Activated CD8-positive, alpha-beta memory T cell treated with anti-CD3 and anti-CD28 coated beads, Interleukin-2, amount 50 U/mL, for 1 hour (primary cell): Measurements from ENCODE around the gene KCNQ1.

Experiments used
- DNase-seq: peaks from one replicate; pipeline ENCODE4 v3.0.0-alpha.2; 2020; ENCODE audit errors: extremely low read depth

Gene KCNQ1

DNA sequence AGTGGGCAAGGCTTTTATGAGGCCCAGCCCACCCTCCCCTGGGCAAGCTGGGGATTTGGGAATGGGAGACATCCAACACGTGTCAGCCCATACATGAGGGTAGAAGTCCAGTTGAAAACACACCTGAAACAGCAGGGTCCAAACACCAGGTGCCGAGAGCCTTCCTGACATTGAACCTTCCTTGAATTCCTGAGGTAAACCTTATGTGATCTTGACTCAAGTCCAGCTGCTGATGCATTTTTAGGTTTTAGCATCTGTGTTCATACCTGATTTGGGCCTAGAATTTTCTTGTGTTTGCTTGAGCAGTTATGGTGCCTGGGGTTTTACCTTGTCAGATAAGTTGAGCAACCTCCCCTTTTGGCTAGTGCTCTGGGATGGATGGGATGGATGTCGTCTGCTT lies 374.5 kb downstream of the KCNQ1 start:
- no peak for DNase-seq

DNA sequence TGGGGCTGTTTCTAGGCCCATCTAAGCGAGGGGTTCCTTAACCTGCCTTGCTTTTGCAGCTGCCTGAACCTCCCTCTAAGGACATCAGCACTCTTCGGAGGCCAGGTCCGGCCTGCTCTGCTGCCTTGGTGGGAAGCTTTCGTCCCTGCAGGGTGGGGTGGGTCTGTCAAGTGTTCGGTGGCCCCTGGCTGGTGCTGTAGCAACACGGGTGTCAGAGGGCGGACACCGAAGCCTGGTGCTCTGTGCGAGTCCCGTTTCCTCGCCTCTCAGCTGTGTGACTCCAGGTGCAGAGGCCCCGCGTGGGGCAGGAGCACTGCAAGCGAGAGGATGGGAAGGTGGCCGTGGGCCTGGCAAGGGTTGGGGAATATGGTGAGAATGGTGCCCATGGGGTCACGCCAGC lies 376.2 kb downstream of the KCNQ1 start:
- no peak for DNase-seq

DNA sequence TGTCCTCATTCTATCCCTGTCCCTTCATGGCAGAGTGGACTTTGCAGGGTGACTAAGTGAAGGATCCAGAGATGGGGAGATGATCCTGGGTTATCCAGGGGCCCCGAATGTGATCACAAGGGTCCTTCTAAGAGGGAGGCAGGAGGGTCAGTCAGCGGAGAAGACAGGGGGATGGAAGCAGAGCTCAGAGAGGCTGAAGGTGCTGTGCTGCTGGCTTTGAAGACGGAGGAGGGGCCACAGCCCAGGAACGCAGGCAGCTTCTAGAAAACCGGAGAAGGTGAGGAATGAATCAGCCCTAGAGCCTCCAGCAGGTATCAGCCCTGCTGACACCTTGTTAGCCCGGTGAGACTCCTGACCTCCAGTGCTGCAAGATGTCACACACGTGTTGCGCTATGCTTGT lies 377.1 kb downstream of the KCNQ1 start:
- no peak for DNase-seq

DNA sequence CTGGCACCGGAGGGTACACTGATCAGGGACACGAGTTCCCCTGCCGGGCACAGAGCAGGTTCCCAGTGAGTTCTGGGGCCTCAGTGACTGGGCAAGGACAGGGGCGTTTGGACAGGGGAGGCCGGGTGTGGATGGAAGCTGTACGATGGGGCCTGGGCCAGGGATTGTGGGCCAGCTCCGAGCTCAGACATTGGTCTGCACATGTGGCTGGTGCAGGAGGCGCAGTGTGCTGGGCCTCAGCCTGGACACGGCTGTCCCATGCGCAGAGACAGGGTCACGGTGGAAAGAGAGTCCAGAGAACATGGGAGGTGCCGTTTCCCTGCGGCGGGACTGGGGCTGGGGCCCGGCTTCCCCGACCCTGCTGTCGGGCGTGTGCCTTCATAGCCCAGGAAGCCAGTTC lies 380.0 kb downstream of the KCNQ1 start:
- DNase-seq, result no peak

- DNase-seq, result no peak
These were observed 380.6 kb downstream of the KCNQ1 start for GRCh38 chr11:2825261-2825888.

DNA sequence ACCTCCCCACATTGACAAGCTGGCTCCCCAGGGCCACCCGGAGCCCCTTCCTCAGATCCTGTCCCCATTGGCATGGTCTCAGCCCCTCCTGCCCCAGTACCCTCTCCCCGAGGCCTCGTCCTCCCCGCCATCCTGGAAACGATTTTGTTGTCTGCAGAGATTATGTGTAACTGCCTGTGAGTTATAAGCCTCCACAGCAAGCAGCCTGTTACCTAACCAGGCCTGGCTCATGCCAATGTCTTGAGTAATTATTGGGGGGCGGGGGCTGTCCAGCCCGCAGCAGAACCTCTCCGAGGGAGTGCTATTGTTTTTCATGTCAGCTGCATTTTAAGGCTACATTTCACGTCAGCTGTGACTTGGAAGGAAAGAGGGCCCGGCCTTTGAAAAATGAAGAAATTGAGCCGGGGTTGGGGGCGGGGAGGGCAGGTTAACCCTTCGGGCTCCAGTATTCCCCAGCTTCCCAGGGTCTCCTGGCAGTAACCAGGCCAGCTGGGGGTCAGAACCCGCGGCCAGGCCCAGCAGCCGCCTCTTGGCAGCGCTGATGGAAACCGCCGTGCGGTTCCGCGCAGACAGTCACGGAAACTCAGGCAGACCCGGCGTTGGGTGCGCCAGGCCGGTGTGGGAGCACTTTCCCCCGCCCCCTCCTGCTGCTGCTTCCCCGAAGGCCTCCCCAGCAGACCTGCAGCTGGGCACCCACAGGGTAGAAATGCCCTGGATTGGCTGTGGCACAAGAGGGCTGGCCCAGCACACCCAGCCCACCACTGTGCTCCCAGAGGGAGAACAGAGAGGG lies 381.3 kb downstream of the KCNQ1 start:
- no peak for DNase-seq

DNA sequence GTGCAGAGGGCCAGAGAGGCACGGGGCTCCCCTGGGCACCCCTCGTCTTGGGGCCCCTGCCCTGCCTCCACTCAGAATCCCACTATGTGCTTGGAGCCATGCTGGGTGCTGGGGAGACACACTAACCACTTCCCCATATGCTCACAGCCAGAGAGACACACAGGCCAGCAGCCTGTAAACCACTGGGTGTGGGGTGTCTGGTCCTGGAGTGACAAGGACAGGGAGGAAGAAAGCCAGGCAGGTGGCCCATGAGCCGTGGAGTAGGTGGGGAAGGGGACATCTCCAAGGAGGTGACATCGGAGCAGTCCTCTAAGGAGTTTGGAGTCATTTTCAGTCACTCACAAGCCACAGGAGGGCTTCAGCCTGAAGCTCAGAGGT lies 381.9 kb downstream of the KCNQ1 start:
- no peak for DNase-seq

DNA sequence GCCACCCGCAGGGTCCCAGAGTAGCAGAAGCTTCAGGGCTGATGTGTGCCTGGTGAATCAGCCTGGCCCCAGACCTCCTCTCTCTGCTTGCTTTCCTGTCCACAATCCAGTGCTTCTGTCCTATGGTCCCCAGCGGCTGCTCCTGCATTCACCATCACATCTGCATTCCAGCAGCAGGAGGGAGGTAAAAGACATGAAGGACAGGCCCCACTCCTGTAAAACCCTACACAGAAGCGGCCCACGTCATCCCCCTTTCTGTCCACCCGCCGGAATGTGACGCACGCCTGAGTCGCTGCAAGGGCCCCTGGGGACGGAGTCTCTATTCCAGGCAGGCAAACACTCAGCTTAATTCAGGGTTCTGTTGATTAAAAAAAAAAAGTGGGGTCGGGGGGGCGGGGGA lies 382.4 kb downstream of the KCNQ1 start:
- no peak for DNase-seq

GRCh38 chr11:2827792-2828191 lies 383.0 kb downstream of the KCNQ1 start:
- DNase-seq, result no peak

GRCh38 chr11:2828585-2829330 lies 383.9 kb downstream of the KCNQ1 start:
- no peak for DNase-seq

- DNase-seq, result no peak
These were observed 385.4 kb downstream of the KCNQ1 start for GRCh38 chr11:2830030-2830812.

DNA sequence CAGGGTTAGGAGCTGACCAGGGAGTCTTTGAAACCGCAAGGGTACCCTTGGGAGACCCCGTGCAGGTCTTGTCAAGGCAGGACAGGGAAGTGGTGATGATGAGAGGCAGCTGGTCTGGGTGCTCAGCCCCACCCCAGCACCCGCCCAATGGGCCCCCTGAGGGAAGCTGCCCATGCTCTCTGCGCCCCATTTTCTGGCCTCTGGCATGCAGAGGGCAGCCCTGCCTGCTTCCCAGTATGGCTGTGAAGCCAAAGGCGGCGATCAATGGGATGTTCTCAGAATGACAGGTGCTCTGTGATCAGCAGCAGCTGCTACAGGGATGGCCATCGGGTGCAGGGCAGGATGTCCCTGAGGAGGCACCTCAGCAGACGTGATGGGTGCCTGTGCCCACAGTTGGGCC lies 386.1 kb downstream of the KCNQ1 start:
- no peak for DNase-seq

DNA sequence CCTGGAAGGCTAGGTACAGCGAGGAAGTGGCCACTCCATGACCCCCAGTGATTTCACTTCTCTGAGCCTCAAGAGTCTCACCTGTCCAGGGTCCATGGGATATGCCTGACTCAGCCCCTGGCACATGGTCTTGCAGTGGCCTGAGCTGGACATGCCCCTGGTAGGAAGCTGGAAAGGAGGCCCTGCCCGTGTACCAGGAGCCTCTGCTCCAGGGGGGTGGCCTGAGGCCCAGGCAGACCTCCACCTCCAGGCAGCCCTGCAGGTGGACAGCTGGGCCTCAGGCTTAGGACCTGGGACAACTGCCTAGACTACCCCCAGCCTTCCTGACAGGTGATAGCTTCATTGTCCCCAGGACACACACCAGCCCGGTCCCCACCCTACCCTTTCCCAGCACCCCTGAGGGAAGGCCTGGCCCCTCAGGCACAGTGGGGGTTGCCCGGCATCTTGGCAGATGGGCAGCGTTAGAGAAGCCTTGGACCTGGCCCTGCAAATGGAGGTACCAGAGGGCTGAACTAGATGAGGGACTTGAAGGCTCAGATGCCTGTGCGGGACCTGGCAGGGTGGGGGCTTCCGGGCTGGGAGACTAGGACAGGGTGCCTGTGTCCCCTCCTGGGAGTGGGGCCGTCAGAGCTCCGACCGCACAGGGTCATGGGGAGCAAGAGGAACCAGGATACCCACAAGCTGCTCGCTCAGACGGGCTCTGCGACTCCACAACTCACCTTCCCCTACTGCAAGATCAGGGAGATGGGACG lies 387.1 kb downstream of the KCNQ1 start:
- DNase-seq, result no peak

- DNase-seq, result no peak
These were observed 387.8 kb downstream of the KCNQ1 start for GRCh38 chr11:2832533-2833020.

DNA sequence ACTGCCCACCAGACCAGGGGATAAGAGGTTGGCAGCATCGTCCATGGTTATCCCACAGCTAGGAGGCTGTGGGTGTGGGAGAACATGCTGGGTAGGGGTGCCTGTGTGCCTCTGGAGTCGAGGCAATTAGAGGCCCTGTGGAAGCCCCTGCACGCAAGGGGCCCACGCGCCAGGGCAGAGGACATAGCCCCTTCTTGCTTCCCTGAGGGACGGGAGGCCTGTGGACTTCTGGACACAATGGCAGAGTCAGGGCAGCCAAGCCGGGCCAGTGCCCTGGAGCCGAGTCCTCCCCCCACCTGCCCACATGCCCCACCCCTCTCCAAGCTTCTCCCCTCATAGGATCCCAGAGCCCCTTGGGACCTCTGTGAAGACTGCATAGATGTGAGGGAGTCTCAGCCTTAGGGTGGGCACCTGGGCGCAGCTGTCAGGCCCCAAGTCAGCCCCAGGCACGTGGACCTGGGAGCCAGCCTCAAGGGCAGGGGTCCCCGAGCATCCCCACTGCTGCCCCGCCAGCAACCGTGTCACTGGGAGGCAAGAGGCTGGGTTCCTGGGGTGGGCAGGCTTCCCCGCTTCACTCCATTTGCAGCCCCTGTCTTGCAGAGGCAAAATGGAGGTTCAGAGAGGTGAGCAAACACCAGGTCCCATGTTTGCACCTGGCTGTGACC lies 388.4 kb downstream of the KCNQ1 start:
- no peak for DNase-seq

DNA sequence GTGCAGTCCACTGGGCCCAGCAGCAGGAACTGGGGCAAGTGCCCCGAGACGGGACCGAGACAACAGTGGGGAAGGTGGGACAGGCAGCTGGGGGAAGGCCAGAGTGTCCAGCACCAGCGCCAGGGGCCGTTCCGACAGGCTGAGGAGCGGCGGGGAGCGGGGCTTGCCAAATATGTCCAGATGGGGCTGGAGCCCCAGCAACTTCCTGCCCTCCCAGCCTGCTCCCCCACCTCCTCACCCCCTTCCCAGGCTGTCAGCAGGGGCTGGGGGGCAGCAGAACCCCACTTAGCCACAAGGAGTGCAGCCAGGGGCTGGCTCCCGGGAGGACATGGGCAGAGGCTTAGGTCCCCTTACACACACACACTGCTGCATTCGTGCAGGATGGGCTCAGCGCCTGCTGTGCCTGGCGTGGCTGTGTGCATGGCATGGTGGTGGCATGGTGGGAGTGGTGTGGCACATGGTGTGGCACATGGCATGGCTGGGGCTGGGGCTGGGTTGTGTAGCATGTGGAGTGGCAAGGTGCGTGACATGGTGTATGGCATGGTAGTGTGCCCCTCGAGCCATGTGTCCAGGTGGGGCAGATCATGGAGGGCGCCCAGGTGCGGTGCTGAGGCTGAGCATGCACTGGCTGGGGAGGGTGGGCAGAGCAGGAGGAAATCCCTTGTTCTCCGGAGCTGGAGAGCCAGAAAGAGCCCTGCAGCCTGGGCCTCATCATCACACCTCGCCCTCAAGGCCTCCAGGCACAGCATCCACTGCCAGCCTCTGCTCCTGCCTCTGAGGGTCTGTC lies 389.1 kb downstream of the KCNQ1 start:
- no peak for DNase-seq

DNA sequence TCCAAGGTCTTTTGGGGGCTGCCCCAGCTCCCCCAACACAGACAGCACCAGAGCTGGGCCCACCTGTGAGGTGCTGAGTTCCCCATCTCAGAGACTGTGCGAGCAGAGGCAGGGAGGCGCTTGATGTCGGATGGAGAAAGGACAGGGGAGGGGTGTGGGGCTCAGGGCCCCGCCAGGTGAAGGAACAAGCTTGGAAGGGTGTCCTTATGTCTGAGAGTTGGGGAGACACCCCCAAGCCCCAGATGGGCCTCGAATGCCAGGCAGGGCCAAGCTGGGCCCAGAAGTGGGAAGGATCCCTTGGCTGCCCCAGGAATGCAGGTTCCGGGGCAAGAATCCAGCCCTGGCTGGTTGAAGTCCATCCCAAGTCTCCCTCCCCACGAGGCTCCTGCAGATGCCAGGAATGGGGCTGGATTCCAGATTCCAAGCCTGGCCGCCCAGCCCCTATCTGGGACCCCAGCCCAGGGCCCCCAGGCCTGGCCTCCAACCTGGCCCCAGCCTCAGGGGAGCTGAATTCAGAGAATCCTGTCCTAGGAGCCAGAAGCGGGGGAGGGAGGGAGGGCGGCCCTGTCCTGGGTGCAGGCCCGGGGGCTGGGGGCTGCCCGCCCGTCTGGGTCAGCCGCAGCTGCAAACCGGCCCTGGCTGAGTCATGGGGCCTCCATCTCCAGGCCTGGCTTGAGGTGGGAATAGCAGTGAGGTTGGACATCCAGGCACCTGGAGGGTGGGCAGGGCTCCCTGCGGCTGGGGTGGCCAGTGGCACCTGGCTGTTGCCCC lies 389.9 kb downstream of the KCNQ1 start:
- no peak for DNase-seq

DNA sequence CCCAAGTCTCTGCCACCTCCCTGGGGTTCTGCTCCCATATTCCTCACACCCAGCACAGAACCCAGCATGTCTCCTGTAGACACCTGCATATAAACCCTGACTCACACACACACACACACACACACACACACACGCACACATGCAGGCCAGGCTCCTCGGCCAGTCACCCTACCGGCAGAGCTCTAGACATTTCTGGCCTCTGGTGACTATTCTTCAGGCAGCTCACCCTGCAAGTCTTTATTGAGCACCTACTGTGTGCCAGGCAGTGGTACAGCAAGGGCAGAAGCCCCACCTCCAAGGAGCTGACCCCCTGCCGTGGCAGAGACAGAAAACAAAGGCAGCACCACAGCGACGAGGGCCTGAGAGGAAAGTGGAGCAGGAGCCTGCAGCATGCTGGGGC lies 390.5 kb downstream of the KCNQ1 start:
- DNase-seq, result no peak

GRCh38 chr11:2835751-2836150 lies 390.9 kb downstream of the KCNQ1 start:
- no peak for DNase-seq
